GM12892 (cell line): ENCODE measurements around the gene MYZAP.

Source experiments
- POLR2A ChIP-seq: IDR thresholded peaks from 2 replicates; pipeline ENCODE4 v1.6.1; 2011; ENCODE audit warnings: low read depth, low read length, control low read depth
- POLR2AphosphoS5 ChIP-seq: IDR thresholded peaks from 2 replicates; pipeline ENCODE4 v1.6.1; 2011; ENCODE audit warnings: low read depth, low read length, control low read depth
- TAF1 ChIP-seq: IDR thresholded peaks from 2 replicates; pipeline ENCODE4 v1.6.1; 2011; ENCODE audit warnings: low read depth, mild to moderate bottlenecking, control low read depth, low read length, borderline replicate concordance

DNA sequence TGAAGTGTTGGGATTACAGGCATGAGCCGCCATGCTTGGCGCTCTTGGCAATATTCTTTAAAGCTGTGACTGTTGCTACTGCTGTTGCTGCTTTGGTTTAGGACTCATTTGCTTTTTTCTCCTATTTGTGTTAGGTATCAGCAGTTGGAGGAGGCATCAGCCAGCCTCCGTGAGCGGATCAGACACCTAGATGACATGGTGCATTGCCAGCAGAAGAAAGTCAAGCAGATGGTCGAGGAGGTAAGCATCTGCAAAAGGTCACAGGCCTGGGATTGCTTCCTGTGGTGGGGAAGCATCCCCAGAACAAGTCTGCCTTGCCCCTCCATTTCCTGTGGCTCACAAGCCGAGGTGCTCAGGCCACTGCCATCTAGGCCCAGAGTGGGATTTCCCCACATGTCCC lies 47.6 kb downstream of the MYZAP start:
- TF ChIP-seq POLR2A = no peak
- no peak for TF ChIP-seq TAF1
- no peak for TF ChIP-seq POLR2AphosphoS5
